HG02884 (cell line): Measurements from ENCODE around the gene SPDYC.

Experiments
- ATAC-seq: cut with Tn5 transposase; IDR thresholded peaks from one replicate; pipeline ENCODE4 v1.9.1; 2021; ENCODE audit warnings: mild to moderate bottlenecking, moderate library complexity; ENCODE audit not compliant: unreplicated experiment

SPDYC gene

DNA sequence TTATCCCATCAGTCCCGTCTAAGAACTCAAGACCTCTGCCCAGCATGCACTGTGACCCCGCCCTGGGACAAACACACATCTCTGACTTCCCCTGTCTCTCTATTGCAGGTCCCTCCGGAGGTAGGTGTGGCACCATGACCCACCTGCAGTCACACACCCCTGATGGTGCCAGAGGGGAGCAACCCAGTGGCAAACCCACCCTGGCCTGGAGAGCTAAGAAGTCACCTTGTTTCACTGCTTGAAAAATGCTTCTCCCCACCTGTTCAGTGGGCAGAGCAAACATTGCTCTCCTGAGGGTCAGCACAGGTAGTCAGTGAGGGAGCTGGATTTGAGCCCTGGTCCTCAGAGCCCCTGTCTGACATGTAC is 35.6 kb downstream of the SPDYC start:
- no peak for ATAC-seq

DNA sequence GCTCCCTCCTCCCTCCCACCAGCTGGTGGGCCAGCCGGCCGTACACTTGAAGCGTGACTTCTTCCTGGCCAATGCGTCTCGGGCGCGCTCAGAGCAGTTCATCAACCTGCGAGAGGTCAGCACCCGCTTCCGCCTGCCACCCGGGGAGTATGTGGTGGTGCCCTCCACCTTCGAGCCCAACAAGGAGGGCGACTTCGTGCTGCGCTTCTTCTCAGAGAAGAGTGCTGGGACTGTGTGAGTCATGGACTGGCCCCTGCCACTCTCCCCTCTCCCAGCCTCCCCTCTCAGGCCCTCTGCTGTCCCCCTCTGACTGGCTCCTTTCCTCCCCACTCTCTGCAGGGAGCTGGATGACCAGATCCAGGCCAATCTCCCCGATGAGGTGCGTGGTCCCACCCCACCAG is 36.4 kb downstream of the SPDYC start:
- ATAC-seq, result no peak

GRCh38 chr11:65206901-65207300 is 36.9 kb downstream of the SPDYC start:
- ATAC-seq, result no peak

GRCh38 chr11:65207918-65208784 is 38.1 kb downstream of the SPDYC start:
- no peak for ATAC-seq

GRCh38 chr11:65208785-65209710 is 39.0 kb downstream of the SPDYC start:
- no peak for ATAC-seq

DNA sequence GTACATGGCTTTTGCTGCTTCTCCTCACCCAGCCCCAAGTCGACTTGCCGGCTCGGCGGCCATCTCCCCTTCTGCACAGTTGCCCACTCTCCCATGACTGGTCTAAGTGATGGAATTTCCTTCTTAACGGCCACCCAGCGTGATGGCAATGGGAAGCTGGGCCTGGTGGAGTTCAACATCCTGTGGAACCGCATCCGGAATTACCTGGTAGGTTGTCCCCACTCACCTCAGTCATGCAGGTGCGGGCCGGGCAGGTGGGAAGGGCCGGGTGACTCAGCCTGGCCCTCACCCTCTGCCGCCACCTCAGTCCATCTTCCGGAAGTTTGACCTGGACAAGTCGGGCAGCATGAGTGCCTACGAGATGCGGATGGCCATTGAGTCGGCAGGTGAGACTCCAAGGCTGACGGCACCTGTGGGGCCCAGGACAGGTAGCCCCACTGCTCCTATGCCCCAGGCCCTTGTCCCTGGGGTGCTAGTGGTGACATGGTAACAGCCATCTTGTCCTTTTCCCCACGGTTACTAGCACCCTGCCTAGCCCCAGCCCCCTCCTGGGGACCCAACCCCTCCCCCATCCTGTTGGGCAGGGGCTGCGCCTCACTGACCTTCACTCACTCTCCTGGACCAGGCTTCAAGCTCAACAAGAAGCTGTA is 39.8 kb downstream of the SPDYC start:
- no peak for ATAC-seq

DNA sequence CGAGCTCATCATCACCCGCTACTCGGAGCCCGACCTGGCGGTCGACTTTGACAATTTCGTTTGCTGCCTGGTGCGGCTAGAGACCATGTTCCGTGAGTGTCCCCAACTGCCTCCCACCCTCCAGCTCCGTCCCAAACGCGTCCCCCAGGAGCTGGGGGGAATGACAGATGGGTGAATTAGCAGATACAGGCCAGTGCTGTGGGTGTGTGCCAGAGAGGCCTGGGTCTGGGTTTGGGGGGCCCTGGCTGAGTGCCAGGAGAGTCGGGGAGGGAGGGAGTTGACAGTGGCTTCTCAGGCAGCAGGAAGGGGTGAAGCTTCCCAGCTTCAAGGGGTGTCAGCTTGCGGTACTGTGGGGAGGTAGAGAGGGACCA is 40.3 kb downstream of the SPDYC start:
- ATAC-seq, result no peak

DNA sequence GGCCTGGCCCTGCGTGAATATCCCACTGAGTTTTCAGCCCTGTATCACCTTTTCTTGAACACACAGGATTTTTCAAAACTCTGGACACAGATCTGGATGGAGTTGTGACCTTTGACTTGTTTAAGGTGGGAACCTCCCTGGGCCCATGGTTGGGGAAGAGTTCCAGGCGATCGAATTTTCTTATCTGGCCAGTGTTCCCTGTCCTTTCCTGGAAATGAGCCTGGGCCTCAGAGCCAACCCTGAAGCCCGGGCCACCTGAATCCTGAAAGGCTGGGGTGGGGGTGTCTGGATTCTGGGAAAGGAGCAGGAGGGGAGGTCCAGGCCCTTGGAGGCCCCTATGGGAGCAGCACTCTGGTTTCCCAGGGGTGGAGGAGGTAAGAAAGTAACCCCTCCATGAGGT is 40.7 kb downstream of the SPDYC start:
- ATAC-seq, result no peak

GRCh38 chr11:65211293-65212105 is 41.5 kb downstream of the SPDYC start:
- ATAC-seq, result no peak

DNA sequence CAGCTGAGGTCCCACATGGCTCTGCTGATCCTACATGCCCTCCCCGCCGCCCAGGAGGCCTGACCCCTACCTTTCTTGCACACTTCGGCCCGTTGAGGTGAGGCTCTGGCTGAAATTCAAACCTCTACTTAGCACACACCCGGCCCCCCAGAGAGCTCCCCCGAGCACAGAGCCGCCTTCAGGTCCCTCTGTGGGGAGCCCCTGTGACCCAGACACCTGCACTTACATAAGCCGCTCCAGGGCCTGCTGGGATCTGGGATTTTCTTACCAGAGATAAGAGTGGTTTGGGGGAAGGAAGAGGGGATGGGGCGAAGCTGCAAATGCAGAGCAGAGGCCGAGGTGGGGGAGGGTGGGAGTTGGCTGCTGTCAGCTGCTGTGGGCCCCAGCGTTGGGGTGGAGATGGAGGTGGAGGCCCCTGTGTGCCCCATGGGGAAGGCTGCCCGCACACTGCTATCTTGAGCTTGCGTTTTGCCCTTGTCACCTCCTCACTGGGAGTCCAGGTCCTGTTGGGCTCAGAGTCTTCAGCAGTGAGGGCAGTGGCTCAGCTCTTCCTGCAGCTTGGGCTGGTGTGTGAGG is 42.3 kb downstream of the SPDYC start:
- no peak for ATAC-seq

GRCh38 chr11:65213322-65214211 is 43.5 kb downstream of the SPDYC start:
- no peak for ATAC-seq

DNA sequence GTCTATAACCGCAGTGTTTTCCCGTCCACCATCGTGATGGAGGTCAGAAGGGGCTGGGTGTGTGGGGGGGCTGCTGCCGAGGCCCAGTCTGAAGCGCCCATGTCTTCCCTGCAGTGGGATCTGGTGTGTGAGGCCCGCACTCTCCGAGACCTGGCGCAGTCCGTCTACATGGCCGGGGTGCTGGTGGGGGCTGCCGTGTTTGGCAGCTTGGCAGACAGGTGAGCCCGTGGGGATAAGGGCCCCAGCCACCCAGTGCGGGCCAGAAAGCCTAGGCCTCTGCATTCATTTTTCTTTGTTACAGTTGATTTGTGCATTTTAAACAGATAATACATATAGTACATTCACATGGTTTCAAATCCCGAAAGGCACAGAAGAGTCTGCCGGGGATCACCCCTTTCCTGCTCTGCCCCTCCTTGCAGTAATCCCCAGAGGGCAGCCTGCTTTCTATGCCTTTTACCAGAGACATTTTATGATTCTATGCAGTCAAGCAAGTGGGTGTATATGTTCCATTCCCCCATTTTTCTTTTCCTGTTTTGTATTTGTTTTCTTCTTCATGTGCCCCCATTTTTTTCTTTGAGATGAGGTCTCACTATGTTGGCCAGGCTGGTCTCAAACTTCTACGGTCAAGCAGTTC is 44.3 kb downstream of the SPDYC start:
- no peak for ATAC-seq

- ATAC-seq, result no peak
These were observed 45.5 kb downstream of the SPDYC start for GRCh38 chr11:65215441-65216076.

GRCh38 chr11:65216830-65217229 is 46.8 kb downstream of the SPDYC start:
- ATAC-seq, result no peak

DNA sequence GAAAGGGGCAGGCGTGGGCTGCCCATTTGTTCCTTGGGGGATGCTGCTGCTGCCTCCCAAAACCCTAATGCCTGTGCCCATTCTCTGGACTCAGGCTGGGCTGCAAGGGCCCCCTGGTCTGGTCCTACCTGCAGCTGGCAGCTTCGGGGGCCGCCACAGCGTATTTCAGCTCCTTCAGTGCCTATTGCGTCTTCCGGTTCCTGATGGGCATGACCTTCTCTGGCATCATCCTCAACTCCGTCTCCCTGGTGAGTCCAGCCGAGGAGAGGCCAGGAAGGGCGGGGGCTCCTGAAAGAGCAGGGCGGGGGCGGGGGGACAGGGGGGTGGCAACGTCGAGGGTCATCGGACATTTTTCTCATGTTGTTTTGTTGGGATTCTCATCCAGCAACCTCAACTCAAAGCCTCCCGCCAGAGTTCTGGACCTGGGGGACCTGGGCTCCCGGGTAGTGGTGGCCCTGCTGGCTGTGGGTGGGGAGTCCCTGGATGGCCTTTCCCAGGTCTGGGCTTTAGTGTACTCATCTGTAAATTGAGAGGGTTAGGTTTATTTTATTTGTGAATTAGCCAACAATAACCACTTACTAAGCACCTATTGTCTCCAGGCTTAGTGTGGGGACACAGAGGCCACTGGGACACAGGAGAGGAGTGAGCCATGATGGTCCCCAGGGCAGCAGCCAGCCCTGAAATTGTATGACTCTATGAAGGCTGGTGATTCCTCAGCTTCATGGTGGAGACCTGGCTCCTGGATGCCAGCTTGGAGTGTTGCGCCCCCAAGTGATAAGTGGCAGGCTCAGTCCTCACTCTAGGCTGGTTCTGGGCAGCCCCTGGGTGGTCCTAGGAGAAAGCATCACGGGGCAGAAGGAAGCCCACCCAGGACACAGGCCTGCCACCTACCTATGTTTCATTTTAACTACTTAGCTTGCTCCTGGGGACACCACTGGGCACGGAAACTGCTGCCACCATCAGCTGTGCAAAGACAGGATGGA is 47.7 kb downstream of the SPDYC start:
- no peak for ATAC-seq

DNA sequence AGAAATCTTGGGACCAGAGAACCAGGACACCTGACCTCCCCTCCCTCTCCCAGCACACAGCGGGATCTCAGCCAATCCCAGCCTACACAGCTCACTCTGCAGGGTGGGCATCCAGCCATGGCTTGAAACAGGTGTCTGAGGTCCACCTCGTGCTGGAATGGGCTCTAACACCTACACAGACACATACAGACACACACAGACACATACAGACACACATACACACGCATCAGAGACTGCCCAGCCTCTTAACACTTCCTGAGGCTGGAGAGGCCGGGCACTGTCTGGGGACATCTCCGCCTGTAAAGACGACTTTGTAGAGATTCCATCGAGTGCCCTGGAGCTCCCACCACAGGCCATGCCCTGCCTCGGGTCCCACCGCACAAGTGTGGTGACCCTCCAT is 48.4 kb downstream of the SPDYC start:
- ATAC-seq, result no peak

DNA sequence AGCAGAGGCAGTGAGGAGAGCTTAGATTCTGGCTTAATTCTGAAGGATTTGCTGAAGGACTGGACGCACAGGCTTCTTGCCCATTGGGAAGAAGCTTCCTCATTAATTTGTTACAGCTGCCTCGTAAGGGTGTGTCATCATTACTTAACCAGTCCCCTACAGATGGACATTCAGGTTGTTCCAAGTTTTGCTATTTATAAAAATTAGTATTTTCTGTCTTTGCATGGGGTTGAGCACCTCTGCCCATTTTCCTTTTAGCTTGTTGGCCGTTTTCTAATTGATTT is 49.8 kb downstream of the SPDYC start:
- no peak for ATAC-seq
